Measurements from ENCODE around the gene DISP3.

DISP3 gene

DNA sequence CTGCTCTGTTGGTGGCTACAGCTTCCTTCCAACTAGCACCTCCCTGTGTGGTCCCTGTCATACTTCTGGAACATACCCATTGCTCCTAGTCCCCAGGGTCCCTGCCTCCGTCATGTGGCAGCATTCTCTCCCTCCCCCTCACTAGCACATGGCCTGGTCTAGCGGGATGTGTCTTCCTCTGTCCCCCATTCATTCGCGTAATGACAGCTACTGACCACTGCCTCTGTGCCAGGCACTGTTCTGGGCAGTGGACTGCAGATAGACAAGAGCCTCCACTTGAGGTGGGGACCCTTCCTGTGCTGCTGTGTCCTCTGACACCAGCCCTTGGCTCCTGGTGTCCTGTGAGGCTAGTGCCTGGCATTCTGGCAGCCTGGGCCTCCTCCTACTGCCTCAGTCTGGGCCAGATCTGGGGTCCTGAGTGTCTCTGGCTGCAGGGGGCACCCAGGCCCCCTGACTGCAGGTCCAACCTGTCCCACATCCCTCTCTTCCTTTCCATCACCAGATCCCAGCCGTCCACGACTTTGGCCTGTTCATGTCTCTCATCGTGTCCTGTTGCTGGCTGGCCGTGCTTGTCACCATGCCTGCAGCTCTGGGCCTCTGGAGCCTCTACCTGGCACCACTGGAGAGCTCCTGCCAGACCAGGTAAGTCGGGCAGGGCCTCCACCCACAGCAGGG, 38.1 kb downstream of the DISP3 start:
- DNase-seq (ENCODE audit: low read depth), result no peak
- TF ChIP-seq, protein P1, sequence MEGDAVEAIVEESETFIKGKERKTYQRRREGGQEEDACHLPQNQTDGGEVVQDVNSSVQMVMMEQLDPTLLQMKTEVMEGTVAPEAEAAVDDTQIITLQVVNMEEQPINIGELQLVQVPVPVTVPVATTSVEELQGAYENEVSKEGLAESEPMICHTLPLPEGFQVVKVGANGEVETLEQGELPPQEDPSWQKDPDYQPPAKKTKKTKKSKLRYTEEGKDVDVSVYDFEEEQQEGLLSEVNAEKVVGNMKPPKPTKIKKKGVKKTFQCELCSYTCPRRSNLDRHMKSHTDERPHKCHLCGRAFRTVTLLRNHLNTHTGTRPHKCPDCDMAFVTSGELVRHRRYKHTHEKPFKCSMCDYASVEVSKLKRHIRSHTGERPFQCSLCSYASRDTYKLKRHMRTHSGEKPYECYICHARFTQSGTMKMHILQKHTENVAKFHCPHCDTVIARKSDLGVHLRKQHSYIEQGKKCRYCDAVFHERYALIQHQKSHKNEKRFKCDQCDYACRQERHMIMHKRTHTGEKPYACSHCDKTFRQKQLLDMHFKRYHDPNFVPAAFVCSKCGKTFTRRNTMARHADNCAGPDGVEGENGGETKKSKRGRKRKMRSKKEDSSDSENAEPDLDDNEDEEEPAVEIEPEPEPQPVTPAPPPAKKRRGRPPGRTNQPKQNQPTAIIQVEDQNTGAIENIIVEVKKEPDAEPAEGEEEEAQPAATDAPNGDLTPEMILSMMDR (IDR thresholded peaks at IDR 0.05; ENCODE audit: low read depth, low read length), result no peak
- TF ChIP-seq, protein P2, sequence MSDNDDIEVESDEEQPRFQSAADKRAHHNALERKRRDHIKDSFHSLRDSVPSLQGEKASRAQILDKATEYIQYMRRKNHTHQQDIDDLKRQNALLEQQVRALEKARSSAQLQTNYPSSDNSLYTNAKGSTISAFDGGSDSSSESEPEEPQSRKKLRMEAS (IDR thresholded peaks at IDR 0.05; ENCODE audit: low read depth, low read length), result no peak
- TF ChIP-seq POLR2A (IDR thresholded peaks at IDR 0.05; ENCODE audit: extremely low read depth, insufficient read length) (no peak), MYC (IDR thresholded peaks at IDR 0.05; ENCODE audit: low read depth, low read length) (no peak)
- no peak overlapping the region for H3K4me3 ChIP-seq (ENCODE audit: low read depth, low read length)

DNA sequence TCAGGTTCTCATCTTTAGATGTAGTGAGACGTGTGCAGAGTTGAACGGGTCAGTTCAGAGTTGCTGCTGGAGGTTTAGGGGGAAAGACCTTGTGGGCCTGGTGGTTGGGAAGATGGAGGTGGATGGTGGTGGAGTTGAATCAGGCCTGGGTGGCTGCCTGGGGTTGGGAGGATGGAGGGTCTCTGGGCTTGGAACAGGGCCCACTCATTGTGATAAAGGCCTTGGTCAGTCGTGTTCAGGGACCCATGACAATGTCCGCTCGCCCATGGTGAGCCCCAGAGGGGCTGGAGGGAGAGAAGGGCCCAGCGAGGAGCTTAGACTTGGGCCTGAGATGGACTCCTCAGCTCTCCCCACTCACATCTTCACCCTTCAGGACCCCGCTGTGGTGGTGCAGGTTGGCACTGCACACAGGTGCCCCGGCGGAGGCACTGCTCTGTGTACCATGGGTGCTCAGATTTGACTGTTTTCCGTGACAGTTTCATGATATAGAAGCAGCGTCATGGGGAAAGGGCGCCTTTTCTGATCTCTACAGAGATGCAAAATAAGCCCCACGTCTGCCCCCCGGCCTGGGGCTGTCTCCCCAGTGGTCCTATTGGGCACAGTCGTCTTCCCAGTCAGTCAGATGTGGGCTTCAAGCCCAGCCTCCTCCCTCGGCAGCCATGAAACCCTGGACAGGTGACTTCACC, 39.2 kb downstream of the DISP3 start:
- TF ChIP-seq POLR2A (IDR thresholded peaks at IDR 0.05; ENCODE audit: extremely low read depth, insufficient read length) (no peak), MYC (IDR thresholded peaks at IDR 0.05; ENCODE audit: low read depth, low read length) (no peak)
- TF ChIP-seq, protein P2 (IDR thresholded peaks at IDR 0.05; ENCODE audit: low read depth, low read length), result no peak
- TF ChIP-seq, protein P1 (IDR thresholded peaks at IDR 0.05; ENCODE audit: low read depth, low read length), result no peak
- no peak overlapping the region for H3K4me3 ChIP-seq (ENCODE audit: low read depth, low read length)
- DNase-seq (ENCODE audit: low read depth), result no peak

GRCh38 chr1:11518791-11519628, 40.1 kb downstream of the DISP3 start:
- no peak overlapping the region for H3K4me3 ChIP-seq (ENCODE audit: low read depth, low read length)
- no peak for DNase-seq (ENCODE audit: low read depth)
- TF ChIP-seq, protein P2 (IDR thresholded peaks at IDR 0.05; ENCODE audit: low read depth, low read length), result no peak
- TF ChIP-seq POLR2A (IDR thresholded peaks at IDR 0.05; ENCODE audit: extremely low read depth, insufficient read length) (no peak), MYC (IDR thresholded peaks at IDR 0.05; ENCODE audit: low read depth, low read length) (no peak)
- TF ChIP-seq, protein P1 (IDR thresholded peaks at IDR 0.05; ENCODE audit: low read depth, low read length), result no peak

GRCh38 chr1:11519629-11520031, 40.7 kb downstream of the DISP3 start:
- no peak for DNase-seq (ENCODE audit: low read depth)
- no peak overlapping the region for H3K4me3 ChIP-seq (ENCODE audit: low read depth, low read length)
- TF ChIP-seq POLR2A (IDR thresholded peaks at IDR 0.05; ENCODE audit: extremely low read depth, insufficient read length) (no peak), MYC (IDR thresholded peaks at IDR 0.05; ENCODE audit: low read depth, low read length) (no peak)
- TF ChIP-seq, protein P2 (IDR thresholded peaks at IDR 0.05; ENCODE audit: low read depth, low read length), result no peak
- TF ChIP-seq, protein P1 (IDR thresholded peaks at IDR 0.05; ENCODE audit: low read depth, low read length), result no peak

GRCh38 chr1:11520531-11521233, 41.7 kb downstream of the DISP3 start:
- TF ChIP-seq, protein P1 (IDR thresholded peaks at IDR 0.05; ENCODE audit: low read depth, low read length), result no peak
- no peak for TF ChIP-seq MYC (IDR thresholded peaks at IDR 0.05; ENCODE audit: low read depth, low read length)
- no peak for TF ChIP-seq POLR2A (IDR thresholded peaks at IDR 0.05; ENCODE audit: extremely low read depth, insufficient read length)
- TF ChIP-seq, protein P2 (IDR thresholded peaks at IDR 0.05; ENCODE audit: low read depth, low read length), result no peak
- DNase-seq (ENCODE audit: low read depth), result no peak
- no peak overlapping the region for H3K4me3 ChIP-seq (ENCODE audit: low read depth, low read length)

Data from NB4 (cell line).